ENCODE results near the gene DISP3.

Gene DISP3

GRCh38 chr1:11455967-11456570 lies 22.9 kb upstream of the DISP3 start:
- no peak for DNase-seq (ENCODE audit: low read depth in 4 of 4, low spot score in 1 of 4)

GRCh38 chr1:11456965-11457364 lies 22.0 kb upstream of the DISP3 start:
- no peak for DNase-seq (ENCODE audit: low read depth in 4 of 4, low spot score in 1 of 4)

GRCh38 chr1:11458811-11459275 lies 20.1 kb upstream of the DISP3 start:
- no peak for DNase-seq (ENCODE audit: low read depth in 4 of 4, low spot score in 1 of 4)

GRCh38 chr1:11461531-11462137 lies 17.3 kb upstream of the DISP3 start:
- DNase-seq (ENCODE audit: low read depth in 4 of 4, low spot score in 1 of 4), result no peak

GRCh38 chr1:11462224-11462923 lies 16.6 kb upstream of the DISP3 start:
- no peak for DNase-seq (ENCODE audit: low read depth in 4 of 4, low spot score in 1 of 4)

DNA sequence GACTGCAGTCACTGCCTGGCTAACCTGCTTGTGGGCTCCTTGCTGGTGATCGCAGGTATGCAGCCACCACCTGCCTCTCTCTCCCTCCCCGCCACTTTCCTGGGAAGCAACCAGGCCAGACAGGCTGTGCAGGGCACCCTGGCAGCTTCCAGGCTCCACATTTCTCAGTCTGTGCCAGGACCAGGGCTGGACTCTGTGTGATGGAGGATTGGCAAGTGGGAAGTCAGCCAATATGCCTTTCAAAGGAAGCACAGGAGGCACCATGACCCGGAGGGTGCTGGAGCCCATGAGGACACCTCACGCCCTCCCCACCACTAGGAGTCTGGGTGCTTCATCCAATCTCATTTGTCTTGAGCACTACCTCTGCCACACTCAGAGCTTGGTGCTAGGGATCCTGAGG lies 15.8 kb upstream of the DISP3 start:
- no peak for DNase-seq (ENCODE audit: low read depth in 4 of 4, low spot score in 1 of 4)

DNA sequence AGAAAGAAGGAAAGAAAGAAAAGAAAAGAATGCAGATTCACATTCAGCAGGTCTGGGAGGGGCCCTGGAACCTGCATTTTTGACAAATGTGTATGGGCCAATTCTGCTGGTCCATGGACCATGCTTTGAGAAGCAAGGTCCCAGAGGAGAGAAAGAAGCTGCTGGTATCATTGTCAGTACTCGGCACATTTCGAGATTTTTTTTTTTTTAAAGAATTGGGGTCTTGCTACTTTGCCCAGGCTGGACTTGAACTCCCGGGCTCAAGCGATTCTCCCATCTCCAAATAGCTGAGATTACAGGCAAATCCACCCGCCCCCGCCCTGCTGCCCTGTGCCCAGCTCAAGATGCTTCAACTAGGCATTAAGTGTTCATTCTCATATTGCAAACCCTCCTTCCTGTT lies 13.6 kb upstream of the DISP3 start:
- DNase-seq (ENCODE audit: low read depth in 4 of 4, low spot score in 1 of 4), result no peak

GRCh38 chr1:11466416-11466815 lies 12.5 kb upstream of the DISP3 start:
- no peak for DNase-seq (ENCODE audit: low read depth in 4 of 4, low spot score in 1 of 4)

DNA sequence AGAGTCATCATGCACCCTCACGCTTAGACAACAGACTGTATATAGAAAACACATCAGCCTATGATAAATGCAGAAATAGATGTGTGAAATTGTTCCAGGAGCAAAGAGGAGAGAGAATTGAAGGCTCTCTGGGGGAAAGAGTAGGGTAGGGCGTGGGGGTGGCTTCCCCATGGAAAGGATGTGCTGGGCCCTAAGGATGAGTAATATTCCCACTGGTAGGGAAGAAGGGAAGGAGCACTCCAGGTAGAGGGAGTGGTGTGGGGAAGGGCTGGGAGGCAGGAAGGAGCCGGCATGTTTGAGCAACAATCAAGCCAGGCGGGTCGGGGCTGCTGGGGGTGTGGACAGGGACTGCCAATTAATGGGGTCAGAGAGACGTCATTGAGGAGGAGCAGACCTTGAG lies 10.1 kb upstream of the DISP3 start:
- no peak for DNase-seq (ENCODE audit: low read depth in 4 of 4, low spot score in 1 of 4)

DNA sequence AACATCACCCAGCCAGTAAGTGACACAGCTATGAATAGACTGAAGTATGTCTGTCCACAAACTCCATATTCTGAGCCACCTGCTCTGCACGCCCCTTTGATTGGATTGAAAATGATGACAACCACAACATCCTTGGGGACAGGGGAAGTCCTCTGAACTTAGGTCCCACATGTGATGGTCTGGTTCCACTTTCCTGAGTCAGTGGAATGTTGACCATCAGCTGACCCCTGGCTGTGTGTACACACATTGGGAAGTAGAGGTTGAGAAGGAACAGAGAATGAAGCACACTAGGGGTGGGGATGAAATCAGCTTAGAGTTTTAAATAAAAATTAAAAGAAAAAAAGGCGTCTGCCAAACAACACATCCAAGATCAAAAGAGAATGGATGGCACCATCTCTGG lies 8.0 kb upstream of the DISP3 start:
- DNase-seq (ENCODE audit: low read depth in 4 of 4, low spot score in 1 of 4), result no peak

DNA sequence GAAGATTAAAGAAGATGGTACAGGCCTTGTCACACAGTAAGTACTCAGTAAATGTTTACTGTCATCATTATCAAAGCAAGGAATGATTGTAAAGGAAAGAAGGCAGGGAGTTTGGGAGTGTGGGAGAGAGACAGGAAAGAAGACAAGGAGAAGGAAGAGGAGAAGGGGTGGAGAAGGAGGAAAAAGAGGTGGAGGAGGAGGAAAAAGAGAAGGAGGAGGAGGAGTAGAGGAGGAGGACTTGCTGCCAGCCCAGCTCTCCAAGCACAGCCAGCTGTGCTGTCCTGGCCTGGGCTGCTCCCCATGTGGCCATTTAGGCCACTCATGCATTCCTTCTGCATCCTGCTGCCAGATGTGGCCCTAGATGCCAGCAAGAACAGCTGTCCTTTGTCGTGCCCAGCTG lies 7.5 kb upstream of the DISP3 start:
- DNase-seq (ENCODE audit: low read depth in 4 of 4, low spot score in 1 of 4), result no peak

DNA sequence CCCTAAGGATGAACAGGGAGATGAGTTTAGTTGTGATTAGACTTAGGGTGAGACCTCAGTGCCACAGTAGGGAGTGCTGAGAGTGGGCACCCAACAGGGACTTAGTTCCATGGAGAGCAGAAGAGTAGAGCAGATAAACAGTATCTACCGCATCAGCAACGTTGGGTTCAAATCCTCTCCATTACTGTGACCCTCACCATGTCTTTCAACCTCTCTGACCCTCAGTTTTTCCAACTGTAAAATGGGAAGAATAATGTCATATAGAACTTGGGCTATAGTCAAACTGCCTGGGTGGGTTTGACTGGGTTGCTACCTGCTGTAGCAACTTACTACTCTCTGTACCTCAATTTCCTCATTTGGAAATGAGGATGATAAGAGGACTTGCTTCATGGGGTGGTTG lies 6.7 kb upstream of the DISP3 start:
- DNase-seq (ENCODE audit: low read depth in 4 of 4, low spot score in 1 of 4), result no peak

DNA sequence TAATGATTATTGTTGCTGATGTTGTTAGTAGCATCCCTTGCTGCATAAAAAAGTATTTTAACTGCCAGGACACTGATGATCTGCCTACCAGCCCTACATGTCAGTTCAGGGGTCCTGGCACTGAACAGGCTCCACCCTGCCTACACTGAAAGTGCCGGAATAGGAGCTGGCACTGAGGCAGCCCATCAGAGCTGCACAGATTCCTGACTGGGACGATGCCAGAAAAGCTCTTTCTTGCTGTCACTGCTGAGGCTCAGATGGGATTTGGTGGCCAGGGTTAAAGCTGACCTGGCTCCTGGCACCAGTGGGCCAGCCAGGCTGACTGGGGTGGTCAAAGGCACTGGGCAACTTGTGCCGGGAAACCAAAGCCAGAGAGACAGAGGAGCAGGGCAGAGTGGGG lies 6.2 kb upstream of the DISP3 start:
- no peak for DNase-seq (ENCODE audit: low read depth in 4 of 4, low spot score in 1 of 4)

DNA sequence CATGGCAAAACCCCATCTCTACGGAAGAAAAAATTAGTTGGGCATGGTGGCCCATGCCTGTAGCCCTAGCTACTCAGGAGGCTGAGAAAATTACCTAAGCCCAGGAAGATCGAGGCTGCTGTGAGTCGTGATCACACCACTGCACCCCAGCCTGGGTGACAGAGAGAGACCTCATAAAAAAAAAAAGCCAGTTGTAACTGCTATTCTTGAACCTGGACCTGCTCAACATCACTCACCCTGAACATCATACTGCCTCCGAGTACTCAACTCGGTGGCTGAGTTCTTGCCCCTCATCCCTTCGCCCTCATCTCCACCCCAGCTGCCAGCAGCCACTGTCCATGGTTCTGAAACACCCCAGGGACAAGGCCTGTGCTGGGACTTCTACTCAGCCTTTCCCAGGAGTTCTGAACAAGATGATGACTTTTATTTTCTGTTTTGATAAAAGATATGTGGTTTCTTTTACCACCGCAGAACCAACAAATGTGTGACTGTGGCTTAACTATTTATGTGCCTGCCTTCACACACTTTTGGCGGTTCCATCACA lies 5.4 kb upstream of the DISP3 start:
- DNase-seq (ENCODE audit: low read depth in 4 of 4, low spot score in 1 of 4), result no peak

- DNase-seq (ENCODE audit: low read depth in 4 of 4, low spot score in 1 of 4), result no peak
Measured at GRCh38 chr1:11474826-11475225, 4.1 kb upstream of the DISP3 start.

DNA sequence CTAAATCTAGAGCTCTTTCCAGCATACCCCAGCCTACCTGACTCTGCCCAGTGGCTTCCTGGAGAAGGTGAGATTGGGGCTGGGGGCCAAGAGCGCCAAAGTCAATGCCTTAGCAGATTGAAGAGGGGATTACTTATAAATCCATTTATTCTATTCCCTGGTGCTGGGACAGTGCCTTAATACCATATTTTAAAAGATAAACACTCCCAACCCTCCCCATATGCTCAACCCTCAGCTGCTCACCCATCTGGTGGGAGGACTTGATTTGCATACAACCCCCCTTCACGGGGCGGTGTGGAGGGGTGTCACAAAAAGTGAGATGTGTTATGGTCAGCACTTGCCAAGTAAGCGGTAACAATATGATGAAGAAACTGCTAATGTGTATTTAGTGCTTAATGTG lies 3.2 kb upstream of the DISP3 start:
- no peak for DNase-seq (ENCODE audit: low read depth in 4 of 4, low spot score in 1 of 4)

GRCh38 chr1:11479375-11479979 lies 522 bp downstream of the DISP3 start:
- DNase-seq (ENCODE audit: low read depth in 4 of 4, low spot score in 1 of 4), result no peak

DNA sequence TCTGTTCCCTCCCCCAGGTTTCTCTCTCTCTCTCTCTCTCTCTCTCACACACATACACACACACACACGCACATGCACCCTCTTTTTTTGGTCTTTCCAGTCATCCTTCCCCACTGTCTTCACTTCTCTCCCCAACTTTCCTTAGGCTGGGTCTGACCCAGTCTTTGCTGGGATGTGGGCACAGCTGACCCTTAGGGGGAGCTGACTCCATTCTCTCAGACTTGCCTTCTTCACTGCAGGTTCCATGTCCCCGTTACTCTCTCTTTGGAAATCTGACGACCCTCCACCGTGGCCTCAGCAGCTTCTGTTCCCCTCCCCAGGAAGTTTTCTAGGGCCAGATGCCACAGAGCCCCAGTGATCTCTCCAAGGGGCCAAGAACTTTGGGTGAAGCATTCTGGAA lies 2.1 kb downstream of the DISP3 start:
- no peak for DNase-seq (ENCODE audit: low read depth in 4 of 4, low spot score in 1 of 4)

DNA sequence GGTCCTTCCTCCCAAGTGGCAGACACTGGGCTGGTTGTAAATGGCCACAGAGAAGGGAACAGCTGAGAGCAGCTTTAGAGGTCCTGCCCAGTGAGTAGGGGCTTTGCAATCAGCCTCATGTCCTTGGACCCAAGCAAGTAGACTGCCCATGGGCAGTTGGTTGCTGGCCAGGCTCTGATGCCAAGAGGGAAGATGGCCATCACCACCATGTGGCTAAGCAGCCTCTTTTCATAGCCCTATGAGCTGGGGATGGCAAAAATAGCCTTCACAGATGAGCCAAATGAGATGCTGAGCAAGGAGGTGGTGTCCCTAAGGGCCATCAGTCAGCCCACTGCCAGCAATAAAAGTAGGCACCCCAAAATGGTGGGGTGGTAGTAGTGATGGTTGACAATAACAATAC lies 3.2 kb downstream of the DISP3 start:
- no peak for DNase-seq (ENCODE audit: low read depth in 4 of 4, low spot score in 1 of 4)

DNA sequence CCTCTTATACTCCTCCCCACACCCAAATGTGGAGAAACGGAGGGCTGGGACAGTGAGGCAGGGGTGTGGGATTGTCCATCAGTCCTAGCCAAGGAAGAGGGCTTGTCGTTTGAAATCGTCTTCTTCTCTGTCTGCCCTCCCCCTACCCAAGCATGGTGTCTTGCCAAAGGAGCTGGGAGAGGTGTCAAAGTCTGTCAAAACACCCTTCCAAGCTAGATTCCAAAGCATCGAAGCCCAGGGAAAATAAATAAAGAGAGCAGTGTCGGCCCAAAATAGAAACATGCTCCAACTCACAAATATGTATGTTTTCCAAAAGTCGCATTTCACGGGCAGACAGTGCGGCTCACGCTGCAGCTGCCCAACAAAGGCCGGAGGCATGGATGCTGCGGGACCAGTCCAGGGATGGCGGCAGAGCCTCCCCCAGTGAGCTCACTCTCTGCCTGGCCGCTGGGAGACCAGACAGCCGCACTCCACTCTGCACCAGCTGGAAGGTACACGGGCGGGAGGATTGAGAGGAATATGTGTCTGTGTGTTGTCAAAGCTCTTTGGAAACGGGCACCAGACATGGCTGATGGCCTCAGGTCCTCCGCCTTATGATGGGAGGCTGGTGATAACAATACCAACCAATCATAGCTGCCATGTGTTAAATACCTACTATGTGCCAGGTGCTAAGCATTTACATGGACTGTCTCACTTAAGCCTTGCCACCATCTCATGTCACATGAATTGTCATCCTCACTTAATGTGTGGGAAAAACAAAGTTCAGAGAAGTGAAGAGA lies 3.9 kb downstream of the DISP3 start:
- no peak for DNase-seq (ENCODE audit: low read depth in 4 of 4, low spot score in 1 of 4)

DNA sequence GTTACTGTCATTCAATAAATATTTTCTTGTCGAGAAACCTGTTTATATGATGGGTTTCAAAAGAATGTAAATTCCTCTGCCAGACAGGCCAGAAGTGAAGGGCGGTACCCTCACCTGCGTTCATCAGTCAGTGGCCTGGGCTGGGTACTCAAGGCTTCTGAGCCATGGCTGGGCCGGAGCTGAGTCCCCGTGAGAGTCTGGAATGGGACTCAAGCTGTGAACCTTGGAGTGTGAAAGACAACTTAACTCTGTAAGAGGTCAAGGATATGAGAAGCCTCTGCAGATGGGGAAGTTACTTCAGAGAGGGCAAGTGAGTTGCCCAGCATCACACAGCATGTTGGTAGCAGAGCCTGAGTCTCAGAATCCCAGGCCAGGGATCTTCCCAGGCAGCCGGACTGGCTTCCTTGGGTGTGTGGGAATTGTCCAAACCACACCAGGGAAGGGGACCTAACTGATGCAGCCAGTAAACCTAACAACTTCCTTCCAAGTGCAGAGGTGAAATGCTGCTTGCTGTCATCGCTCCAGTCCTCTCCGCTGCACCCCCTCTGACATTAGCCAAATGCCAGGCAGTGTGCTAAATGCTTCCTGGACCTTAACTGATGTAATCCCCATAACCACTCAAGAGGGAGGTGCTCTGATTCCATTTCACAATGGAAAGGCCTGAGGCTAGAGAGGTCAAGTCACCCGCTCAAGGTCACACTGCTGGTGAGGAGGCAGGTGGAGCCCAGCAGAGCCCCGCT lies 4.8 kb downstream of the DISP3 start:
- no peak for DNase-seq (ENCODE audit: low read depth in 4 of 4, low spot score in 1 of 4)

Data from stimulated activated CD4-positive, alpha-beta T cell treated with anti-CD3 and anti-CD28 coated beads, Interleukin-1b, Interleukin-23, amount 100 ng/mL, for 24 hours (primary cell).